AG09319 (cell line): Measurements from ENCODE around the gene SCAPER.

ENCODE experiments used
- DNase-seq: peaks from one replicate; pipeline ENCODE4 v3.0.0-alpha.2; 2010; ENCODE audit warnings: low read depth; ENCODE audit errors: extremely low read depth
- CTCF ChIP-seq: IDR thresholded peaks from 2 replicates; pipeline ENCODE4 v1.5.1; 2011; ENCODE audit warnings: low read depth, mild to moderate bottlenecking, inconsistent platforms, low read length, moderate library complexity

SCAPER gene

GRCh38 chr15:76942331-76942730, 37.2 kb upstream of the SCAPER start:
- TF ChIP-seq CTCF = no peak
- DNase-seq = no peak

GRCh38 chr15:76941636-76942035, 36.5 kb upstream of the SCAPER start:
- no peak for TF ChIP-seq CTCF
- DNase-seq = no peak

GRCh38 chr15:76939715-76940114, 34.6 kb upstream of the SCAPER start:
- no peak for DNase-seq

GRCh38 chr15:76938752-76939151, 33.6 kb upstream of the SCAPER start:
- TF ChIP-seq CTCF = no peak

More at GRCh38 chr15:76939715-76940114, 34.6 kb upstream of the SCAPER start:
- no peak for TF ChIP-seq CTCF

GRCh38 chr15:76936671-76937070, 31.5 kb upstream of the SCAPER start:
- DNase-seq = no peak
- no peak for TF ChIP-seq CTCF

More at GRCh38 chr15:76938752-76939151, 33.6 kb upstream of the SCAPER start:
- no peak for DNase-seq

GRCh38 chr15:76935620-76936019, 30.5 kb upstream of the SCAPER start:
- TF ChIP-seq CTCF = no peak
- DNase-seq = no peak

- DNase-seq = no peak
- no peak for TF ChIP-seq CTCF
Observed at GRCh38 chr15:76932135-76932966, 27.2 kb upstream of the SCAPER start.
